Chondrocyte (in vitro differentiated cells): ENCODE results near the gene CLASP1. TPM values are rescaled to one million over a fixed set of nuclear protein-coding genes. Genes with fewer than 3 reads are reported as not detected.

Experiments used
- DNase-seq: peaks from one replicate; pipeline ENCODE4 v3.0.0; 2021; ENCODE audit warnings: mixed read lengths, low spot score
- H3K27ac Mint-ChIP-seq: one replicate; pipeline ENCODE4 v1.8.0; 2021; ENCODE audit warnings: mild to moderate bottlenecking, moderate library complexity, mixed read lengths; ENCODE audit not compliant: unreplicated experiment
- H3K27me3 Mint-ChIP-seq: 2 replicates; pipeline ENCODE4 v1.8.0; 2021; ENCODE audit warnings: low read depth, mixed read lengths
- H3K36me3 Mint-ChIP-seq: 2 replicates; pipeline ENCODE4 v1.8.0; 2021; ENCODE audit warnings: low read depth, mixed read lengths
- H3K4me1 Mint-ChIP-seq: 2 replicates; pipeline ENCODE4 v1.8.0; 2021; ENCODE audit warnings: low read depth, mild to moderate bottlenecking, mixed read lengths
- H3K4me3 Mint-ChIP-seq: one replicate; pipeline ENCODE4 v1.8.0; 2021; ENCODE audit warnings: mild to moderate bottlenecking, moderate library complexity, mixed read lengths; ENCODE audit not compliant: unreplicated experiment
- H3K9me3 Mint-ChIP-seq: 2 replicates; pipeline ENCODE4 v1.8.0; 2021; ENCODE audit warnings: low read depth, mixed read lengths
- CTCF ChIP-seq: fragments of 200-600 bp; sonication (generic); IDR thresholded peaks from 2 replicates; pipeline ENCODE4 v1.5.0; 2021; ENCODE audit warnings: antibody characterized with exemption, mild to moderate bottlenecking, moderate library complexity
- total RNA-seq: library from RNA; stranded (reverse); gene quantifications from 3 replicates; pipeline ENCODE4 v1.2.1, GENCODE V29; 2021

The CLASP1 gene
- total RNA-seq, 1 donor from 2014 or later = 56.0 TPM

- H3K27ac Mint-ChIP-seq = no peak overlapping the region
- no peaks in the 10 kb centered on the region for H3K9me3 Mint-ChIP-seq
- no peak for TF ChIP-seq CTCF
- H3K27me3 Mint-ChIP-seq = no peaks in the 10 kb centered on the region
- H3K4me3 Mint-ChIP-seq = no peak overlapping the region
- DNase-seq = no peak
- H3K4me1 Mint-ChIP-seq = peaks cover 5% of the 10 kb centered on the region
- peaks cover 14% of the 10 kb centered on the region for H3K36me3 Mint-ChIP-seq
Observed at GRCh38 chr2:121431214-121431613, 218.0 kb downstream of the CLASP1 start.

GRCh38 chr2:121429927-121430520 is 219.2 kb downstream of the CLASP1 start:
- Mint-ChIP-seq H3K4me1 (peaks cover 5% of the 10 kb centered on the region), H3K27me3 (no peaks in the 10 kb centered on the region), H3K4me3 (no peak overlapping the region), H3K27ac (no peak overlapping the region), H3K36me3 (peaks cover 16% of the 10 kb centered on the region), H3K9me3 (no peaks in the 10 kb centered on the region)
- no peak for TF ChIP-seq CTCF
- DNase-seq = no peak

- no peaks in the 10 kb centered on the region for H3K9me3 Mint-ChIP-seq
- DNase-seq = no peak
- TF ChIP-seq CTCF = no peak
- no peak overlapping the region for H3K27ac Mint-ChIP-seq
- peaks cover 5% of the 10 kb centered on the region for H3K4me1 Mint-ChIP-seq
- H3K27me3 Mint-ChIP-seq = no peaks in the 10 kb centered on the region
- H3K36me3 Mint-ChIP-seq = peaks cover 16% of the 10 kb centered on the region
- no peak overlapping the region for H3K4me3 Mint-ChIP-seq
Observed at GRCh38 chr2:121429119-121429903, 220.0 kb downstream of the CLASP1 start.

- no peaks in the 10 kb centered on the region for H3K27me3 Mint-ChIP-seq
- H3K4me3 Mint-ChIP-seq = no peak overlapping the region
- peaks cover 19% of the 10 kb centered on the region for H3K36me3 Mint-ChIP-seq
- DNase-seq = no peak
- TF ChIP-seq CTCF = no peak
- H3K27ac Mint-ChIP-seq = no peak overlapping the region
- H3K9me3 Mint-ChIP-seq = no peaks in the 10 kb centered on the region
- peaks cover 5% of the 10 kb centered on the region for H3K4me1 Mint-ChIP-seq
Observed at GRCh38 chr2:121427187-121427689, 222.0 kb downstream of the CLASP1 start.

GRCh38 chr2:121420486-121420885 is 228.8 kb downstream of the CLASP1 start:
- Mint-ChIP-seq H3K36me3 (peaks cover 11% of the 10 kb centered on the region), H3K9me3 (no peaks in the 10 kb centered on the region), H3K4me1 (no peaks in the 10 kb centered on the region), H3K4me3 (no peak overlapping the region), H3K27me3 (no peaks in the 10 kb centered on the region), H3K27ac (no peak overlapping the region)
- TF ChIP-seq CTCF = no peak
- DNase-seq = no peak
